ENCODE measurements around the gene DHRS13.
"Not testable (repeated sequence)": the region's sequence is repeated elsewhere in the genome, so short reads cannot be mapped to it uniquely, and the experiment has no call there.

Gene DHRS13

GRCh38 chr17:28881533-28882056, 21.3 kb downstream of the DHRS13 start:
- DNase-seq, result no peak

- DNase-seq, result no peak
Observed at GRCh38 chr17:28880572-28880945, 22.3 kb downstream of the DHRS13 start.

- no peak for DNase-seq
Observed at GRCh38 chr17:28879886-28880571, 22.9 kb downstream of the DHRS13 start.

GRCh38 chr17:28878981-28879380, 23.9 kb downstream of the DHRS13 start:
- no peak for DNase-seq

GRCh38 chr17:28878158-28878910, 24.5 kb downstream of the DHRS13 start:
- DNase-seq, result no peak

GRCh38 chr17:28877150-28877711, 25.6 kb downstream of the DHRS13 start:
- DNase-seq, result not testable (repeated sequence)

- DNase-seq, result no peak
Observed at GRCh38 chr17:28875848-28876550, 26.9 kb downstream of the DHRS13 start.

GRCh38 chr17:28874750-28875149, 28.1 kb downstream of the DHRS13 start:
- no peak for DNase-seq

- no peak for DNase-seq
Observed at GRCh38 chr17:28873839-28874238, 29.0 kb downstream of the DHRS13 start.

GRCh38 chr17:28871056-28871579, 31.8 kb downstream of the DHRS13 start:
- DNase-seq, result no peak

GRCh38 chr17:28867276-28867675, 35.6 kb downstream of the DHRS13 start:
- DNase-seq, result no peak

GRCh38 chr17:28865946-28866752, 36.7 kb downstream of the DHRS13 start:
- no peak for DNase-seq

- no peak for DNase-seq
Observed at GRCh38 chr17:28864991-28865849, 37.7 kb downstream of the DHRS13 start.

GRCh38 chr17:28863953-28864352, 38.9 kb downstream of the DHRS13 start:
- DNase-seq, result no peak

GRCh38 chr17:28862561-28862960, 40.3 kb downstream of the DHRS13 start:
- no peak for DNase-seq

- no peak for DNase-seq
Observed at GRCh38 chr17:28861393-28862203, 41.3 kb downstream of the DHRS13 start.

- DNase-seq, result no peak
Observed at GRCh38 chr17:28860363-28860808, 42.5 kb downstream of the DHRS13 start.

- no peak for DNase-seq
Observed at GRCh38 chr17:28858801-28859355, 44.0 kb downstream of the DHRS13 start.

- DNase-seq, result no peak
Observed at GRCh38 chr17:28857905-28858800, 44.7 kb downstream of the DHRS13 start.
